Peyer's patch (tissue), 4 donors: ENCODE data around the gene MRPS23.

Experiments
- CTCF ChIP-seq, 6 experiments: fragments of 450-650 bp in 4 of 6; fragments of 200-600 bp in 2 of 6; sonication (generic) in 1 of 6; IDR thresholded peaks; one replicate each; pipeline ENCODE4 v1.5.1; 2017 to 2019; ENCODE audit warnings: antibody characterized with exemption in 6 of 6, mild to moderate bottlenecking in 3 of 6, moderate library complexity in 1 of 6
- POLR2A ChIP-seq, 2 donors: fragments of 450-650 bp; IDR thresholded peaks; one replicate each; pipeline ENCODE4 v1.5.1; 2017; ENCODE audit warnings: antibody characterized with exemption in 2 of 2, mild to moderate bottlenecking in 2 of 2, moderate library complexity in 2 of 2

- TF ChIP-seq CTCF (IDR thresholded peaks at IDR 0.05) (no peak), POLR2A (IDR thresholded peaks at IDR 0.05) (no peak)
Observed at GRCh38 chr17:57871155-57871554, 21.3 kb upstream of the MRPS23 start.
